NB4 (cell line): ENCODE measurements around the gene FBXW11.

ENCODE experiments used
- MYC ChIP-seq: IDR thresholded peaks from 2 replicates; pipeline ENCODE4 v1.6.1; 2011; ENCODE audit warnings: low read depth, low read length
- POLR2A ChIP-seq: IDR thresholded peaks from 2 replicates; pipeline ENCODE4 v1.6.1; 2011; ENCODE audit warnings: mild to moderate bottlenecking; ENCODE audit not compliant: insufficient read length; ENCODE audit errors: extremely low read depth
- TF ChIP-seq, protein P1 (sequence below): IDR thresholded peaks from one replicate; pipeline ENCODE4 v1.5.1; 2012; ENCODE audit warnings: low read depth, low read length
- TF ChIP-seq, protein P2 (sequence below): IDR thresholded peaks from 2 replicates; pipeline ENCODE4 v1.6.1; 2011; ENCODE audit warnings: low read depth, low read length

GRCh38 chr5:171945476-171945875 lies 61.0 kb downstream of the FBXW11 start:
- TF ChIP-seq, protein P1, sequence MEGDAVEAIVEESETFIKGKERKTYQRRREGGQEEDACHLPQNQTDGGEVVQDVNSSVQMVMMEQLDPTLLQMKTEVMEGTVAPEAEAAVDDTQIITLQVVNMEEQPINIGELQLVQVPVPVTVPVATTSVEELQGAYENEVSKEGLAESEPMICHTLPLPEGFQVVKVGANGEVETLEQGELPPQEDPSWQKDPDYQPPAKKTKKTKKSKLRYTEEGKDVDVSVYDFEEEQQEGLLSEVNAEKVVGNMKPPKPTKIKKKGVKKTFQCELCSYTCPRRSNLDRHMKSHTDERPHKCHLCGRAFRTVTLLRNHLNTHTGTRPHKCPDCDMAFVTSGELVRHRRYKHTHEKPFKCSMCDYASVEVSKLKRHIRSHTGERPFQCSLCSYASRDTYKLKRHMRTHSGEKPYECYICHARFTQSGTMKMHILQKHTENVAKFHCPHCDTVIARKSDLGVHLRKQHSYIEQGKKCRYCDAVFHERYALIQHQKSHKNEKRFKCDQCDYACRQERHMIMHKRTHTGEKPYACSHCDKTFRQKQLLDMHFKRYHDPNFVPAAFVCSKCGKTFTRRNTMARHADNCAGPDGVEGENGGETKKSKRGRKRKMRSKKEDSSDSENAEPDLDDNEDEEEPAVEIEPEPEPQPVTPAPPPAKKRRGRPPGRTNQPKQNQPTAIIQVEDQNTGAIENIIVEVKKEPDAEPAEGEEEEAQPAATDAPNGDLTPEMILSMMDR: no peak
- TF ChIP-seq POLR2A (no peak), MYC (no peak)
- TF ChIP-seq, protein P2, sequence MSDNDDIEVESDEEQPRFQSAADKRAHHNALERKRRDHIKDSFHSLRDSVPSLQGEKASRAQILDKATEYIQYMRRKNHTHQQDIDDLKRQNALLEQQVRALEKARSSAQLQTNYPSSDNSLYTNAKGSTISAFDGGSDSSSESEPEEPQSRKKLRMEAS: no peak
